Neural crest cell (in vitro differentiated cells): ENCODE data around the gene PACRG. TPM values are rescaled to one million over a fixed set of nuclear protein-coding genes. Genes with fewer than 3 reads are reported as not detected.
A peak's percentile ranks its signal among the peaks of the same experiment; 100 is the strongest.

ENCODE experiments used
- DNase-seq: peaks from one replicate; pipeline ENCODE4 v3.0.0; 2021; ENCODE audit warnings: low read depth, mixed read lengths, low spot score
- H3K27ac Mint-ChIP-seq: one replicate; pipeline ENCODE4 v1.8.0; 2021; ENCODE audit warnings: mild to moderate bottlenecking, mixed read lengths; ENCODE audit not compliant: unreplicated experiment
- H3K27me3 Mint-ChIP-seq: 2 replicates; pipeline ENCODE4 v1.8.0; 2021; ENCODE audit warnings: low read depth, mild to moderate bottlenecking, mixed read lengths
- H3K36me3 Mint-ChIP-seq: 2 replicates; pipeline ENCODE4 v1.8.0; 2021; ENCODE audit warnings: low read depth, mild to moderate bottlenecking, mixed read lengths
- H3K4me1 Mint-ChIP-seq: 2 replicates; pipeline ENCODE4 v1.8.0; 2021; ENCODE audit warnings: mixed read lengths
- H3K4me3 Mint-ChIP-seq: one replicate; pipeline ENCODE4 v1.8.0; 2021; ENCODE audit warnings: mild to moderate bottlenecking, mixed read lengths
- H3K9me3 Mint-ChIP-seq: 2 replicates; pipeline ENCODE4 v1.8.0; 2021; ENCODE audit warnings: mixed read lengths
- total RNA-seq: library from RNA; stranded (reverse); gene quantifications from 2 replicates; pipeline ENCODE4 v1.2.1, GENCODE V29; 2021
- TF ChIP-seq, protein P1 (sequence below): fragments of 200-600 bp; sonication (generic); conservative IDR thresholded peaks from 2 replicates; pipeline ENCODE4 v1.5.0; 2021; ENCODE audit warnings: antibody characterized with exemption, mild to moderate bottlenecking

PACRG gene
- total RNA-seq, 1 donor from 2014 or later, result 1.8 TPM

DNA sequence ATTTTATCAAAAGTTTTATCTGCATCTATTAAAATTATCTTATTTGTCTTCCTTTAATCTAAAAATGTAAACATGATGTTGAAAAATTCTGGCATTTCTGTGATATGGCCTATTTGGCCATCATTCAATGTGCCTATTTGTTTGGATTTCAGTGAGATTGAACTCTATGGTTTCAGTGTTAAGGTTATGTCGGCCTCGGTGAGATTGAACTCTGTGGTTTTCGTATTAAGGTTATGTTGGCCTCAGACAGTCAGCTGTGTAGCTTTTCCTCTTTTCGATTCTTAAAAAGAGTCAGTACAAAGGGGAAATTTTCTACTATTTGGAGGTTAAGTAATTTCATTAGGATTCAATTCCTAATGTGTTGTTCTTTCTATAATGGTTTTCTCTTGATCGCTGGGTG, 320.6 kb downstream of the PACRG start:
- Mint-ChIP-seq H3K9me3 (peaks cover 3% of the 10 kb centered on the region), H3K36me3 (peaks cover 8% of the 10 kb centered on the region), H3K4me3 (no peak overlapping the region), H3K27ac (no peak overlapping the region), H3K4me1 (no peaks in the 10 kb centered on the region), H3K27me3 (no peaks in the 10 kb centered on the region)
- no peak for DNase-seq
- TF ChIP-seq, protein P1, sequence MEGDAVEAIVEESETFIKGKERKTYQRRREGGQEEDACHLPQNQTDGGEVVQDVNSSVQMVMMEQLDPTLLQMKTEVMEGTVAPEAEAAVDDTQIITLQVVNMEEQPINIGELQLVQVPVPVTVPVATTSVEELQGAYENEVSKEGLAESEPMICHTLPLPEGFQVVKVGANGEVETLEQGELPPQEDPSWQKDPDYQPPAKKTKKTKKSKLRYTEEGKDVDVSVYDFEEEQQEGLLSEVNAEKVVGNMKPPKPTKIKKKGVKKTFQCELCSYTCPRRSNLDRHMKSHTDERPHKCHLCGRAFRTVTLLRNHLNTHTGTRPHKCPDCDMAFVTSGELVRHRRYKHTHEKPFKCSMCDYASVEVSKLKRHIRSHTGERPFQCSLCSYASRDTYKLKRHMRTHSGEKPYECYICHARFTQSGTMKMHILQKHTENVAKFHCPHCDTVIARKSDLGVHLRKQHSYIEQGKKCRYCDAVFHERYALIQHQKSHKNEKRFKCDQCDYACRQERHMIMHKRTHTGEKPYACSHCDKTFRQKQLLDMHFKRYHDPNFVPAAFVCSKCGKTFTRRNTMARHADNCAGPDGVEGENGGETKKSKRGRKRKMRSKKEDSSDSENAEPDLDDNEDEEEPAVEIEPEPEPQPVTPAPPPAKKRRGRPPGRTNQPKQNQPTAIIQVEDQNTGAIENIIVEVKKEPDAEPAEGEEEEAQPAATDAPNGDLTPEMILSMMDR, result no peak

DNA sequence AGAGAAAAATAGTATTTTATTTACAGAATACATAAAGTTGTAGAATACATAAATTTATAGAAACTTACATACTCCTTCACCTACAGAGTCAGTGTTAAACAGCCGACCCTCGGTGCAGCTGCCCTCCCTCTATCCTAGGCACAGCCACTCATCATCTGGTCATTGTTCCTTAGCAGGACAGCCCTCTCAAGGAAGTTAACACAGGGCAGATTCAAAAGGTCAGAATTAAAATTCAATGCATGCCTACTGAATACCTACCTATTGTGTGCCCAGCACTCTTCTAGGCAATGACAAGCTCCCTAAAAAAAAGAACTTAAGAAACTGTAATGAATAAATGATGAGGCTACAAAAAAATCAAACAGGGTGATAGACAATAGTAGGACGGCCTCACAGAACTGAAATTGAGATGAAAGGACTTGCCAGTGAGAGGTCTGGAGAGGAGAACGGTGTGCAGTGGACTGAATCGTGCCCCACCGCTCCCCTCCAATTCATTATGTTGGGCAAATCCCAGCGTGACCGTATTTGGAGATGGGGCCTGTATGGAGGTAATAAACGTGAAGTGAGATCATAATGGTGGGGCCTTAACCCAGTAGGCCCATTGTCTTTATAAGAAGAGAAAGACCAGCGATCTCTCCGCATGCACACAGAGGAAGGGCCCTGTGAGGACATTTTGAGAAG, 326.0 kb downstream of the PACRG start:
- peaks cover 15% of the 10 kb centered on the region for H3K4me1 Mint-ChIP-seq
- no peaks in the 10 kb centered on the region for H3K36me3 Mint-ChIP-seq
- H3K27ac Mint-ChIP-seq, result peak overlapping the region; percentile 96
- H3K4me3 Mint-ChIP-seq, result no peak overlapping the region
- TF ChIP-seq, protein P1, result no peak
- peaks cover 5% of the 10 kb centered on the region for H3K9me3 Mint-ChIP-seq
- H3K27me3 Mint-ChIP-seq, result no peaks in the 10 kb centered on the region
- DNase-seq, result no peak

DNA sequence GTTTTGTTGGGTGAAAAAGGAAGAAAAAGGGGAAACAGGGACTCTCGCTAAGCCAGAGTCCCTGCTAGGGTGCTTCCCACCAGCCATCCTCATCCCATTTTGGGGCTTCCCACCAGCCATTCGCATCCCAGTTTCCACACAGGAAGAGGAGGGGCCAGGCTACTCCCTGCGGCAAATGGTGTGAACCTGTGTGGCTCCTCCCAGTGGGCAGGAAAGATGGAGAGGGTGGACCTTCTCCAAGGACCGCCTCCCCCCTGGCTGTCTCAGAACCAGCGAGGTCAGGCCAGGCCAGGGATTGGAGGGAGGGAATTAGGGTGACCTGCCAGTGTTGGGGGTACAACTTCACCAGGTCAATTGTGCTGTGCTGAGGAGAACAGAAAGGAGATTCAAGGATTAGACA, 326.9 kb downstream of the PACRG start:
- no peak overlapping the region for H3K4me3 Mint-ChIP-seq
- H3K36me3 Mint-ChIP-seq, result no peaks in the 10 kb centered on the region
- peak overlapping the region; percentile 96 for H3K27ac Mint-ChIP-seq
- no peak for DNase-seq
- H3K27me3 Mint-ChIP-seq, result no peaks in the 10 kb centered on the region
- H3K4me1 Mint-ChIP-seq, result peaks cover 15% of the 10 kb centered on the region
- H3K9me3 Mint-ChIP-seq, result peaks cover 5% of the 10 kb centered on the region
- TF ChIP-seq, protein P1, result no peak

DNA sequence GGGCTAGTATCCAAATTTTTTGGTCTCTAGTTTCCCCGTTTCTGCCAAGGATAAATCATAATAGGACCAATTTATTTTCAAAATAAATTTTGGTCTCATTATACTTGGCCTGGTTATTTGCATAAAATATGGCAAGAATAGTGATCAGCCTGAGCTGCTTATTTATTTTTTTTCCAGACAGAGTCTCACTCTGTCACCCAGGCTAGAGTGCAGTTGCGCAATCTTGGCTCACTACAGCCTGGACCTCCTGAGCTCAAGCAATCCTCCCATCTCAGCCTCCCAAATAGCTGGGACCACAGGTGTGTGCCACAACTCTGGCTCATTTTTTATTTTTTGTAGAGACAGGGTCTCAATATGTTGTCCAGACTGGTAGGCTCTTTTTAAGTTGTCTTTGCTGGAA, 329.5 kb downstream of the PACRG start:
- Mint-ChIP-seq H3K27ac (no peak overlapping the region), H3K27me3 (no peaks in the 10 kb centered on the region), H3K4me3 (no peak overlapping the region), H3K36me3 (no peaks in the 10 kb centered on the region), H3K4me1 (peaks cover 15% of the 10 kb centered on the region), H3K9me3 (peaks cover 5% of the 10 kb centered on the region)
- TF ChIP-seq, protein P1, result no peak
- no peak for DNase-seq

DNA sequence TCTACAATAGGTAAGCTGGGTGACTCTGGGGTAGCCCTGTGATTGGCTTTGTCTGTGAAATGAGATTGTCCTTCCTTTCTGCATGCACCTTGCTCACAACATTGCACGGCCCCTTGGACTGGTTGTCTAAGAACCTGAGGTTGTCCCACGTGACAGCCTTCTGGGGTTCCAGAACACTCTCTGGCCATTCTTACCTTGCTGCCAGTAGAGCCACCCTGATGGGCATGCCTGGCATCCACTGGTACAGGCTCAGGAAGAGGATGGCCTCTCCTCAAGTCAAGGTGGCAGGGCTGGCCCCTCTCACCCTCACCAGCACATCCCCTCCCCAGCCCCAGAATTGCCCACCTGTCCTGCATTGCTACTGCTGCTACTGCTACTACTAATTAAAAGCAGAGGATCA, 335.0 kb downstream of the PACRG start:
- no peaks in the 10 kb centered on the region for H3K27me3 Mint-ChIP-seq
- H3K9me3 Mint-ChIP-seq, result no peaks in the 10 kb centered on the region
- H3K4me1 Mint-ChIP-seq, result peaks cover 29% of the 10 kb centered on the region
- H3K36me3 Mint-ChIP-seq, result no peaks in the 10 kb centered on the region
- H3K4me3 Mint-ChIP-seq, result no peak overlapping the region
- no peak for DNase-seq
- no peak overlapping the region for H3K27ac Mint-ChIP-seq
- TF ChIP-seq, protein P1, result no peak
